ENCODE results near the gene TSPAN11.

TSPAN11 gene

GRCh38 chr12:30942936-30943335, 16.4 kb downstream of the TSPAN11 start:
- Histone ChIP-seq H3K79me2 (ENCODE audit: insufficient read depth, low read length) (no peaks in the 10 kb centered on the region), H3K4me1 (ENCODE audit: insufficient read depth, low read length, poor library complexity, severe bottlenecking) (no peaks in the 10 kb centered on the region), H3F3A (ENCODE audit: low read depth) (no peaks in the 10 kb centered on the region), H3K9ac (ENCODE audit: low read depth, low read length, poor library complexity, severe bottlenecking) (no peak overlapping the region), H4K20me1 (ENCODE audit: insufficient read depth, low read length, poor library complexity, severe bottlenecking) (no peaks in the 10 kb centered on the region), H3K9me3 (ENCODE audit: insufficient read depth, low read depth, low read length) (no peaks in the 10 kb centered on the region), H3K4me2 (ENCODE audit: low read depth, low read length, poor library complexity, severe bottlenecking) (no peak overlapping the region), H3K4me3 (ENCODE audit: low read length, poor library complexity, severe bottlenecking) (no peak overlapping the region), H3K9me2 (replicated peaks; ENCODE audit: low read depth, low read length) (no peaks in the 10 kb centered on the region), H3K36me3 (ENCODE audit: insufficient read depth, low read length) (no peaks in the 10 kb centered on the region), H2AFZ (ENCODE audit: low read length) (no peak overlapping the region), H3K27me3 (ENCODE audit: insufficient read depth, low read length, poor library complexity, severe bottlenecking) (no peaks in the 10 kb centered on the region)
- no peak for TF ChIP-seq EZH2phosphoT487 (IDR thresholded peaks at IDR 0.05; ENCODE audit: borderline replicate concordance)
- TF ChIP-seq CTCF (conservative IDR thresholded peaks at IDR 0.05; ENCODE audit: low read length) = no peak

GRCh38 chr12:30945443-30946164, 19.1 kb downstream of the TSPAN11 start:
- no peak overlapping the region for H2AFZ ChIP-seq (ENCODE audit: low read length)
- H3F3A ChIP-seq (ENCODE audit: low read depth) = no peaks in the 10 kb centered on the region
- no peaks in the 10 kb centered on the region for H3K4me1 ChIP-seq (ENCODE audit: insufficient read depth, low read length, poor library complexity, severe bottlenecking)
- no peaks in the 10 kb centered on the region for H3K27me3 ChIP-seq (ENCODE audit: insufficient read depth, low read length, poor library complexity, severe bottlenecking)
- no peaks in the 10 kb centered on the region for H3K9me2 ChIP-seq (replicated peaks; ENCODE audit: low read depth, low read length)
- no peak overlapping the region for H3K4me2 ChIP-seq (ENCODE audit: low read depth, low read length, poor library complexity, severe bottlenecking)
- H3K79me2 ChIP-seq (ENCODE audit: insufficient read depth, low read length) = no peaks in the 10 kb centered on the region
- TF ChIP-seq EZH2phosphoT487 (IDR thresholded peaks at IDR 0.05; ENCODE audit: borderline replicate concordance) = no peak
- no peak for TF ChIP-seq CTCF (conservative IDR thresholded peaks at IDR 0.05; ENCODE audit: low read length)
- no peak overlapping the region for H3K9ac ChIP-seq (ENCODE audit: low read depth, low read length, poor library complexity, severe bottlenecking)
- H3K4me3 ChIP-seq (ENCODE audit: low read length, poor library complexity, severe bottlenecking) = no peak overlapping the region
- H3K9me3 ChIP-seq (ENCODE audit: insufficient read depth, low read depth, low read length) = no peaks in the 10 kb centered on the region
- H4K20me1 ChIP-seq (ENCODE audit: insufficient read depth, low read length, poor library complexity, severe bottlenecking) = no peaks in the 10 kb centered on the region
- no peaks in the 10 kb centered on the region for H3K36me3 ChIP-seq (ENCODE audit: insufficient read depth, low read length)

- no peaks in the 10 kb centered on the region for H3K79me2 ChIP-seq (ENCODE audit: insufficient read depth, low read length)
- H3K9me2 ChIP-seq (replicated peaks; ENCODE audit: low read depth, low read length) = no peaks in the 10 kb centered on the region
- no peak overlapping the region for H3K4me2 ChIP-seq (ENCODE audit: low read depth, low read length, poor library complexity, severe bottlenecking)
- H2AFZ ChIP-seq (ENCODE audit: low read length) = no peak overlapping the region
- no peaks in the 10 kb centered on the region for H3F3A ChIP-seq (ENCODE audit: low read depth)
- H3K9ac ChIP-seq (ENCODE audit: low read depth, low read length, poor library complexity, severe bottlenecking) = no peak overlapping the region
- no peak overlapping the region for H3K4me3 ChIP-seq (ENCODE audit: low read length, poor library complexity, severe bottlenecking)
- TF ChIP-seq EZH2phosphoT487 (IDR thresholded peaks at IDR 0.05; ENCODE audit: borderline replicate concordance) (no peak), CTCF (conservative IDR thresholded peaks at IDR 0.05; ENCODE audit: low read length) (no peak)
- H3K4me1 ChIP-seq (ENCODE audit: insufficient read depth, low read length, poor library complexity, severe bottlenecking) = no peaks in the 10 kb centered on the region
- no peaks in the 10 kb centered on the region for H3K36me3 ChIP-seq (ENCODE audit: insufficient read depth, low read length)
- no peaks in the 10 kb centered on the region for H3K27me3 ChIP-seq (ENCODE audit: insufficient read depth, low read length, poor library complexity, severe bottlenecking)
- no peaks in the 10 kb centered on the region for H3K9me3 ChIP-seq (ENCODE audit: insufficient read depth, low read depth, low read length)
- no peaks in the 10 kb centered on the region for H4K20me1 ChIP-seq (ENCODE audit: insufficient read depth, low read length, poor library complexity, severe bottlenecking)
These were observed 25.5 kb downstream of the TSPAN11 start for GRCh38 chr12:30952015-30952414.
